HG02870 (cell line): Measurements from ENCODE around the gene SLX4IP.
A peak's percentile ranks its signal among the peaks of the same experiment; 100 is the strongest.

Source experiments
- ATAC-seq: cut with Tn5 transposase; IDR thresholded peaks from one replicate; pipeline ENCODE4 v1.9.1; 2021; ENCODE audit warnings: mild to moderate bottlenecking, moderate library complexity; ENCODE audit not compliant: unreplicated experiment

Gene SLX4IP

GRCh38 chr20:10519361-10520046 lies 84.4 kb downstream of the SLX4IP start:
- ATAC-seq = no peak

- ATAC-seq = no peak
Observed at GRCh38 chr20:10520528-10520927, 85.4 kb downstream of the SLX4IP start.

- ATAC-seq = no peak
Observed at GRCh38 chr20:10521068-10521831, 86.1 kb downstream of the SLX4IP start.

GRCh38 chr20:10521836-10522235 lies 86.7 kb downstream of the SLX4IP start:
- ATAC-seq = no peak

- no peak for ATAC-seq
Observed at GRCh38 chr20:10522328-10522727, 87.2 kb downstream of the SLX4IP start.

GRCh38 chr20:10523443-10523842 lies 88.3 kb downstream of the SLX4IP start:
- ATAC-seq = no peak

- no peak for ATAC-seq
Observed at GRCh38 chr20:10524034-10524476, 89.0 kb downstream of the SLX4IP start.

- no peak for ATAC-seq
Observed at GRCh38 chr20:10524643-10525042, 89.5 kb downstream of the SLX4IP start.

- no peak for ATAC-seq
Observed at GRCh38 chr20:10527781-10528180, 92.7 kb downstream of the SLX4IP start.

- no peak for ATAC-seq
Observed at GRCh38 chr20:10530883-10531282, 95.8 kb downstream of the SLX4IP start.

- ATAC-seq = no peak
Observed at GRCh38 chr20:10531848-10532247, 96.7 kb downstream of the SLX4IP start.

- ATAC-seq = no peak
Observed at GRCh38 chr20:10532361-10532760, 97.3 kb downstream of the SLX4IP start.

GRCh38 chr20:10536531-10536930 lies 101.4 kb downstream of the SLX4IP start:
- peak; percentile 43 for ATAC-seq

- no peak for ATAC-seq
Observed at GRCh38 chr20:10537850-10538480, 102.9 kb downstream of the SLX4IP start.

- no peak for ATAC-seq
Observed at GRCh38 chr20:10538768-10539167, 103.7 kb downstream of the SLX4IP start.

GRCh38 chr20:10539818-10540553 lies 104.9 kb downstream of the SLX4IP start:
- no peak for ATAC-seq

- ATAC-seq = no peak
Observed at GRCh38 chr20:10540636-10541493, 105.8 kb downstream of the SLX4IP start.

GRCh38 chr20:10541668-10542411 lies 106.7 kb downstream of the SLX4IP start:
- ATAC-seq = no peak

- no peak for ATAC-seq
Observed at GRCh38 chr20:10542442-10542841, 107.3 kb downstream of the SLX4IP start.

- ATAC-seq = no peak
Observed at GRCh38 chr20:10543480-10543879, 108.4 kb downstream of the SLX4IP start.
